CD14-positive monocyte (primary cell): ENCODE data around the gene RAG2. TPM values are rescaled to one million over a fixed set of nuclear protein-coding genes. Genes with fewer than 3 reads are reported as not detected.

Experiments used
- DNase-seq, 3 donors: peaks; one replicate each; pipeline ENCODE4 v3.0.0-alpha.2; 2011 to 2022
- H2AFZ ChIP-seq: 2 replicates; pipeline ENCODE4 v1.6.0; 2012; ENCODE audit warnings: mild to moderate bottlenecking, low read depth, low read length, inconsistent platforms; ENCODE audit not compliant: insufficient read depth, poor library complexity, severe bottlenecking
- H3K27ac ChIP-seq, 2 donors: 1 replicate in 1 of 2; 2 replicates in 1 of 2; pipeline ENCODE4 v1.5.1; 2012 to 2013; ENCODE audit warnings: low read length in 2 of 2, control low read depth in 1 of 2, inconsistent platforms in 1 of 2, low read depth in 1 of 2, mild to moderate bottlenecking in 1 of 2
- H3K27me3 ChIP-seq, 2 donors: one replicate each; pipeline versions ENCODE4 v1.6.0 to v1.6.1; 2011 to 2013; ENCODE audit warnings: low read length in 2 of 2; ENCODE audit not compliant: control insufficient read depth in 2 of 2, insufficient read depth in 2 of 2
- H3K36me3 ChIP-seq, 2 donors: replicated peaks in 1 of 2; 1 replicate in 1 of 2; 2 replicates in 1 of 2; pipeline versions ENCODE4 v1.5.1 to v1.6.1; 2012 to 2013; ENCODE audit warnings: low read length in 2 of 2, control low read depth in 1 of 2, inconsistent platforms in 1 of 2, mild to moderate bottlenecking in 1 of 2; ENCODE audit not compliant: insufficient read depth in 2 of 2, control insufficient read depth in 1 of 2
- H3K4me1 ChIP-seq, 2 donors: 1 replicate in 1 of 2; 2 replicates in 1 of 2; pipeline versions ENCODE4 v1.5.1 to v1.6.1; 2012 to 2013; ENCODE audit warnings: low read length in 2 of 2, control low read depth in 1 of 2, inconsistent platforms in 1 of 2, mild to moderate bottlenecking in 1 of 2, moderate library complexity in 1 of 2; ENCODE audit not compliant: insufficient read depth in 2 of 2, control insufficient read depth in 1 of 2
- H3K4me2 ChIP-seq: replicated peaks from 2 replicates; pipeline ENCODE3; 2012; ENCODE audit warnings: low read length, moderate library complexity, mild to moderate bottlenecking; ENCODE audit not compliant: poor library complexity, severe bottlenecking; ENCODE audit errors: extremely low read depth
- H3K4me3 ChIP-seq, 3 experiments: fragments of 200-600 bp in 1 of 3; sonication (generic) in 1 of 3; replicated peaks in 1 of 3; 1 replicate in 2 of 3; 2 replicates in 1 of 3; pipeline ENCODE4 v1.5.1; 2011 to 2013; ENCODE audit warnings: low read length in 3 of 3, mild to moderate bottlenecking in 3 of 3, control low read depth in 2 of 3, low read depth in 2 of 3, inconsistent platforms in 1 of 3, moderate library complexity in 1 of 3
- H3K79me2 ChIP-seq: 2 replicates; pipeline ENCODE4 v1.6.0; 2012; ENCODE audit warnings: mild to moderate bottlenecking, control low read depth, inconsistent platforms, low read length, moderate library complexity; ENCODE audit not compliant: insufficient read depth
- H3K9ac ChIP-seq: 2 replicates; pipeline ENCODE4 v1.6.0; 2017; ENCODE audit warnings: low read length, mild to moderate bottlenecking; ENCODE audit not compliant: insufficient read depth, poor library complexity, severe bottlenecking
- H3K9me3 ChIP-seq, 2 donors: replicated peaks in 1 of 2; 1 replicate in 1 of 2; 2 replicates in 1 of 2; pipeline versions ENCODE4 v1.5.1 to v1.6.1; 2012 to 2013; ENCODE audit warnings: low read length in 2 of 2, control low read depth in 1 of 2; ENCODE audit not compliant: control insufficient read depth in 1 of 2, insufficient read depth in 1 of 2
- H4K20me1 ChIP-seq: 2 replicates; pipeline ENCODE4 v1.6.0; 2012; ENCODE audit warnings: mild to moderate bottlenecking, low read length, control low read depth, moderate library complexity; ENCODE audit not compliant: insufficient read depth
- H3K27ac Mint-ChIP-seq, 7 donors: one replicate each; pipeline ENCODE4 v1.8.0; 2020; ENCODE audit warnings: mild to moderate bottlenecking in 7 of 7, mixed read lengths in 7 of 7, moderate library complexity in 6 of 7, inconsistent platforms in 2 of 7
- H3K27me3 Mint-ChIP-seq, 3 donors: one replicate each; pipeline ENCODE4 v1.8.0; 2021 to 2022; ENCODE audit warnings: low read depth in 3 of 3, mild to moderate bottlenecking in 3 of 3, mixed read lengths in 3 of 3, moderate library complexity in 3 of 3, inconsistent platforms in 1 of 3
- H3K36me3 Mint-ChIP-seq, 2 donors: one replicate each; pipeline ENCODE4 v1.8.0; 2020; ENCODE audit warnings: mixed read lengths in 2 of 2, inconsistent platforms in 1 of 2, mild to moderate bottlenecking in 1 of 2
- H3K4me1 Mint-ChIP-seq: one replicate; pipeline ENCODE4 v1.8.0; 2020; ENCODE audit warnings: mild to moderate bottlenecking, mixed read lengths
- H3K4me3 Mint-ChIP-seq, 2 donors: one replicate each; pipeline ENCODE4 v1.8.0; 2020; ENCODE audit warnings: mild to moderate bottlenecking in 2 of 2, mixed read lengths in 2 of 2, moderate library complexity in 1 of 2
- H3K9me3 Mint-ChIP-seq, 7 donors: one replicate each; pipeline ENCODE4 v1.8.0; 2020 to 2022; ENCODE audit warnings: mixed read lengths in 7 of 7, mild to moderate bottlenecking in 6 of 7, moderate library complexity in 6 of 7, inconsistent platforms in 2 of 7
- CTCF ChIP-seq: fragments of 200-600 bp; IDR thresholded peaks from one replicate; pipeline ENCODE4 v1.8.0; 2022; ENCODE audit warnings: antibody characterized with exemption, mild to moderate bottlenecking
- WGBS: methylation state at CpG from one replicate; pipeline ENCODE4 v1.1.5; 2013; ENCODE audit warnings: missing lambda C conversion rate; ENCODE audit not compliant: insufficient coverage; 5-methylcytosine and 5-hydroxymethylcytosine counted together
- intact Hi-C, 2 donors: fragments of 100-400 bp; cut with micrococcal nuclease; formaldehyde crosslinking; loops; one replicate each; pipeline versions ENCODE4 v1.15.0 to v1.15.1; 2023
- polyA plus RNA-seq, 3 donors: library from polyadenylated mRNA; depleted of rRNA in 1 of 3; unstranded in 2 of 3; stranded (reverse) in 1 of 3; fragments of 300-500 nt in 2 of 3; fragments of >200 nt in 1 of 3; fragmentation: Illumina TruSeq in 2 of 3; gene quantifications; 1 replicate in 2 of 3; 2 replicates in 1 of 3; pipeline ENCODE4 v1.2.3, GENCODE V29; 2012 to 2021

RAG2 gene
- polyA plus RNA-seq, 3 donors = not detected

GRCh38 chr11:36623494-36623893 is 25.5 kb upstream of the RAG2 start:
- no CpG with 5 or more reads among the region's 5 CpGs for WGBS
- Mint-ChIP-seq H3K27me3 (no peaks in the 10 kb centered on the region), H3K36me3 (no peaks in the 10 kb centered on the region), H3K4me3 (no peak overlapping the region), H3K4me1 (peaks cover 24% of the 10 kb centered on the region), H3K27ac (no peak overlapping the region), H3K9me3 (no peaks in the 10 kb centered on the region)
- intact Hi-C loops = no loop called here
- Histone ChIP-seq H3K4me2 (no peak overlapping the region), H3K9ac (no peak overlapping the region), H3K79me2 (no peaks in the 10 kb centered on the region), H3K4me1 (peaks cover 6 to 10% of the 10 kb centered on the region in 2 donors), H3K4me3 (no peak overlapping the region), H3K27ac (no peak overlapping the region), H2AFZ (no peak overlapping the region), H3K9me3 (no peaks in the 10 kb centered on the region), H3K36me3 (no peaks in the 10 kb centered on the region), H4K20me1 (no peaks in the 10 kb centered on the region), H3K27me3 (no peaks in the 10 kb centered on the region)
- no peak for DNase-seq
- TF ChIP-seq CTCF = no peak

DNA sequence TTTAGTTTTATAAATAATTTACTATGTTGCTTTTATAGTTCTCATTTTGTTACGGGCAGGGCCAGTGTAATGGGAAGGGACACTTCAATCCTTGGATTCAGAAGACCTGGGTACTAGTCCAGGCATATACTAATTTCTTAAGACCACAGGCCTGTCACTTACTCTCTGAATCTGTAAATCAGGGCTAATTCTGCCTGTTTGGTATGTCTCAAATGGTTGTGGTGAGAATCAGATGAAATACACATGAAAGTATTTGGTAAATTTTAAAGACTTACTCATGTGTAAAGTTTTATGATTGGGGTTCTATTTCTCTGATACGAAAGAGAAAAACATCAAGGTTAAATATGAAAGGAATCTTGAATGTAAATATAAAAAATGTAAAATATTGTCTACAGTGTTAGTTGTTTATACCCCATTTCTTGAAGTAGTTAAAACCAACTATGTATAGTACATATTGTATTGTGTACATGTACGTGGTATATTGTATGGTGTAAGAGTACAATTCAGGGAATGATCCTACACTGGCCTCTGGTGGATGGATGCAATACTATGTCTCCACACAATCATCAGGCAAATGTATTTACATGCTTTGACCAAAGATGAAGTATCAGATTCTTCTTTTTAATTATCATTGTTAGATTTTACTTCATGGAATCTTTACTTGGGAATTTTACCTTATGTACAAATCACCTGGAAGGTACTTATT is 24.5 kb upstream of the RAG2 start:
- peak; percentile 36 for TF ChIP-seq CTCF
- Histone ChIP-seq H3K4me2 (no peak overlapping the region), H3K4me1 (peaks cover 6 to 10% of the 10 kb centered on the region in 2 donors)

More for the DNA sequence above, 24.5 kb upstream of the RAG2 start:
- H3K4me1 Mint-ChIP-seq = peaks cover 24% of the 10 kb centered on the region
- H2AFZ ChIP-seq = no peak overlapping the region
- H3K36me3 ChIP-seq = no peaks in the 10 kb centered on the region
- intact Hi-C loops = no loop called here
- no peak overlapping the region for H3K27ac Mint-ChIP-seq
- H3K9me3 ChIP-seq = no peaks in the 10 kb centered on the region
- H3K9me3 Mint-ChIP-seq = no peaks in the 10 kb centered on the region
- no peak overlapping the region for H3K4me3 Mint-ChIP-seq
- peak in 2 of 3 donors; percentile 3 to 6 for DNase-seq
- no CpG with 5 or more reads among the region's 3 CpGs for WGBS
- no peak overlapping the region for H3K9ac ChIP-seq
- no peaks in the 10 kb centered on the region for H3K79me2 ChIP-seq
- no peak overlapping the region for H3K27ac ChIP-seq
- no peaks in the 10 kb centered on the region for H3K36me3 Mint-ChIP-seq
- no peaks in the 10 kb centered on the region for H3K27me3 ChIP-seq
- H3K27me3 Mint-ChIP-seq = no peaks in the 10 kb centered on the region
- H3K4me3 ChIP-seq = no peak overlapping the region
- no peaks in the 10 kb centered on the region for H4K20me1 ChIP-seq
